H1 (cell line): ENCODE measurements around the gene STXBP2. TPM values are rescaled to one million over a fixed set of nuclear protein-coding genes. Genes with fewer than 3 reads are reported as not detected.

ENCODE experiments used
- ATF2 ChIP-seq: IDR thresholded peaks from 2 replicates; pipeline ENCODE4 v1.6.1; 2012; ENCODE audit warnings: low read length, inconsistent platforms
- ATF3 ChIP-seq: IDR thresholded peaks from 2 replicates; pipeline ENCODE4 v1.6.1; 2011; ENCODE audit warnings: low read depth, mild to moderate bottlenecking, low read length; ENCODE audit not compliant: insufficient read depth
- BACH1 ChIP-seq: IDR thresholded peaks from 2 replicates; pipeline ENCODE4 v1.6.1; 2012; ENCODE audit warnings: low read length, improper control_type of control experiment
- CREB1 ChIP-seq: IDR thresholded peaks from 2 replicates; pipeline ENCODE4 v1.6.1; 2012; ENCODE audit warnings: inconsistent platforms
- CTCF ChIP-seq, 3 experiments: IDR thresholded peaks; 1 replicate in 2 of 3; 2 replicates in 1 of 3; pipeline versions ENCODE4 v1.5.1 to v1.6.1; 2011; ENCODE audit warnings: low read length in 3 of 3, mild to moderate bottlenecking in 3 of 3, inconsistent platforms in 2 of 3, low read depth in 1 of 3, moderate library complexity in 1 of 3; ENCODE audit not compliant: insufficient read depth in 1 of 3; ENCODE audit errors: control extremely low read depth in 1 of 3
- EGR1 ChIP-seq: IDR thresholded peaks from 2 replicates; pipeline ENCODE4 v1.6.1; 2011; ENCODE audit warnings: low read depth, low read length, borderline replicate concordance
- FOSL1 ChIP-seq: IDR thresholded peaks from 2 replicates; pipeline ENCODE4 v1.6.1; 2011; ENCODE audit warnings: mild to moderate bottlenecking, low read depth, low read length, moderate library complexity; ENCODE audit not compliant: insufficient read depth
- KDM4A ChIP-seq: IDR thresholded peaks from one replicate; pipeline ENCODE4 v1.7.1; 2012; ENCODE audit warnings: low read depth, mild to moderate bottlenecking, moderate library complexity, low read length, inconsistent platforms; ENCODE audit not compliant: severe bottlenecking
- KDM5A ChIP-seq: fragments of 200-600 bp; IDR thresholded peaks from 2 replicates; pipeline ENCODE4 v1.7.1; 2012; ENCODE audit warnings: mild to moderate bottlenecking, low read length, inconsistent platforms, mixed read lengths
- PHF8 ChIP-seq: fragments of 200-600 bp; sonication (generic); conservative IDR thresholded peaks from 2 replicates; pipeline ENCODE4 v1.7.1; 2012; ENCODE audit warnings: low read depth, mild to moderate bottlenecking, inconsistent platforms, low read length, moderate library complexity
- RAD21 ChIP-seq, 2 experiments: IDR thresholded peaks in 1 of 2; conservative IDR thresholded peaks in 1 of 2; 2 replicates each; pipeline ENCODE4 v1.6.1; 2011; ENCODE audit warnings: low read depth in 2 of 2, low read length in 2 of 2, improper control_type of control experiment in 1 of 2, inconsistent platforms in 1 of 2, mild to moderate bottlenecking in 1 of 2, moderate library complexity in 1 of 2
- RNF2 ChIP-seq: fragments of 200-900, 300-1000 bp; sonication (generic); IDR thresholded peaks from 2 replicates; pipeline ENCODE4 v1.7.1; 2016; ENCODE audit warnings: borderline replicate concordance, low read depth, mild to moderate bottlenecking, antibody characterized with exemption, low read length; ENCODE audit not compliant: poor library complexity, severe bottlenecking; ENCODE audit errors: missing control alignments
- SIRT6 ChIP-seq: IDR thresholded peaks from one replicate; pipeline ENCODE4 v1.7.1; 2012; ENCODE audit warnings: low read length, inconsistent platforms
- TAF1 ChIP-seq: IDR thresholded peaks from 2 replicates; pipeline ENCODE4 v1.6.1; 2011; ENCODE audit warnings: mild to moderate bottlenecking, low read depth, low read length
- polyA plus RNA-seq, 7 experiments: library from polyadenylated mRNA; depleted of rRNA in 3 of 7; stranded (reverse) in 5 of 7; unstranded in 2 of 7; fragments of >200 nt in 5 of 7; fragments of 200-250 nt in 2 of 7; gene quantifications; 1 replicate in 5 of 7; 2 replicates in 1 of 7; 4 replicates in 1 of 7; pipeline versions ENCODE4 v1.2.1 to v1.2.3, GENCODE V29; 2011 to 2013; ENCODE audit warnings: missing spikeins in 2 of 7, mixed read lengths in 2 of 7
- total RNA-seq: library from RNA; stranded (reverse); fragmentation: NEBNext Ultra II Directional; extraction: Animal tissue kit (Norgen Biotek cat#: 25700); gene quantifications from 2 replicates; pipeline ENCODE4 v1.2.1, GENCODE V29; 2021

Gene STXBP2
- total and polyA plus RNA-seq, 2 of the 8 experiments (the other 6 are each of a cell fraction or from before 2014, with no cell fraction given), result 52.9 to 53.8 TPM

- TF ChIP-seq EGR1, result peak; percentile 79
- TF ChIP-seq ATF3, result peak; percentile 75; the same call in 1 of the 2 replicates
- no peak for TF ChIP-seq KDM5A
- peak; percentile 37; the same call in 1 of the 2 replicates for TF ChIP-seq CREB1
- no peak for TF ChIP-seq SIRT6
- TF ChIP-seq FOSL1, result no peak
- TF ChIP-seq CTCF (IDR thresholded peaks at IDR 0.05; ENCODE audit: control extremely low read depth in 1 of 3, insufficient read depth in 1 of 3, low read depth in 1 of 3, low read length in 3 of 3), result peak; percentile 89 to 93 (median 91)
- 0 out of 2 replicates have a peak, but pooled peaks have one; percentile 31 for TF ChIP-seq TAF1
- peak; percentile 70 to 88 for TF ChIP-seq RAD21 (IDR thresholded peaks at IDR 0.05 in 1 of 2, conservative IDR thresholded peaks at IDR 0.05 in 1 of 2; ENCODE audit: low read depth in 2 of 2, low read length in 2 of 2)
- peak; percentile 89 for TF ChIP-seq BACH1
- TF ChIP-seq ATF2, result no peak
- TF ChIP-seq RNF2, result no peak
- peak; percentile 94 for TF ChIP-seq KDM4A
- peak; percentile 55; the same call in 1 of the 2 replicates for TF ChIP-seq PHF8
Measured at GRCh38 chr19:7680606-7681339, 43.9 kb downstream of the STXBP2 start, which contains the start of gene TRAPPC5 (continued).
